GM12801 (cell line): ENCODE data around the gene DCDC2C.

Experiments
- TF ChIP-seq, protein P1 (sequence below): IDR thresholded peaks from one replicate; pipeline ENCODE4 v1.5.1; 2011; ENCODE audit warnings: control low read depth; ENCODE audit not compliant: insufficient read length; ENCODE audit errors: extremely low read depth

Gene DCDC2C

DNA sequence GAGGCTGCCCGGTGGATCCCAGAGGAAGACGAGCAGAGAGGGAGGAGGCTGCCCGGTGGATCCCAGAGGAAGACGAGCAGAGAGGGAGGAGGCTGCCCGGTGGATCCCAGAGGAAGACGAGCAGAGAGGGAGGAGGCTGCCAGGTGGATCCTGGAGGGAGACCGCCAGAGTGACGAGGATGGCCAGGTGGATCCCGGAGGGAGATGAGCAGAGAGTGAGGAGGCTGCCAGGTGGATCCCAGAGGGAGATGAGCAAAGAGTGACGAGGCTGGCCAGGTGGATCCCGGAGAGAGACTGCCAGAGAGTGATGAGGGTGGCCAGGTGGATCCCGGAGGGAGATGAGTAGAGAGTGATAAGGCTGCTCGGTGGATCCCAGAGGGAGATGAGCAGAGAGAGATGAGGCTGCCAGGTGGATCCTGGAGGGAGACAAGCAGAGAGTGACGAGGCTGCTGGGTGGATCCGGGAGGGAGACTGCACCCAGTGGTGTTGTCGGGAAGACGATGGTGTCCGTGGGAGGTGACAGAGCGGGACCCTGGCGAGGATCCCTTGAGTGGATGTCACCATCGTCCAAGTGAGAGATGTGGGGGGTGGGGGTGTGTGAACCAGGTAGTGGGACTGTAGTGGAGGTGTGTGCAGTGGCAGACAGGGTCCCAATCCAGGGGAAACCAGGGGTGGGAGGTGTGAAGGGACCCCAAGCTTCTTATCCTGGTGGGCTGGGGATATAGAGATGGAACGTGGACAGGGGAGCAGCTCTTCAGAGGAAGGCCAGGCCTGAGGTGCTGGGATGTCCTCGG, 22.3 kb downstream of the DCDC2C start:
- TF ChIP-seq, protein P1, sequence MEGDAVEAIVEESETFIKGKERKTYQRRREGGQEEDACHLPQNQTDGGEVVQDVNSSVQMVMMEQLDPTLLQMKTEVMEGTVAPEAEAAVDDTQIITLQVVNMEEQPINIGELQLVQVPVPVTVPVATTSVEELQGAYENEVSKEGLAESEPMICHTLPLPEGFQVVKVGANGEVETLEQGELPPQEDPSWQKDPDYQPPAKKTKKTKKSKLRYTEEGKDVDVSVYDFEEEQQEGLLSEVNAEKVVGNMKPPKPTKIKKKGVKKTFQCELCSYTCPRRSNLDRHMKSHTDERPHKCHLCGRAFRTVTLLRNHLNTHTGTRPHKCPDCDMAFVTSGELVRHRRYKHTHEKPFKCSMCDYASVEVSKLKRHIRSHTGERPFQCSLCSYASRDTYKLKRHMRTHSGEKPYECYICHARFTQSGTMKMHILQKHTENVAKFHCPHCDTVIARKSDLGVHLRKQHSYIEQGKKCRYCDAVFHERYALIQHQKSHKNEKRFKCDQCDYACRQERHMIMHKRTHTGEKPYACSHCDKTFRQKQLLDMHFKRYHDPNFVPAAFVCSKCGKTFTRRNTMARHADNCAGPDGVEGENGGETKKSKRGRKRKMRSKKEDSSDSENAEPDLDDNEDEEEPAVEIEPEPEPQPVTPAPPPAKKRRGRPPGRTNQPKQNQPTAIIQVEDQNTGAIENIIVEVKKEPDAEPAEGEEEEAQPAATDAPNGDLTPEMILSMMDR: no peak

DNA sequence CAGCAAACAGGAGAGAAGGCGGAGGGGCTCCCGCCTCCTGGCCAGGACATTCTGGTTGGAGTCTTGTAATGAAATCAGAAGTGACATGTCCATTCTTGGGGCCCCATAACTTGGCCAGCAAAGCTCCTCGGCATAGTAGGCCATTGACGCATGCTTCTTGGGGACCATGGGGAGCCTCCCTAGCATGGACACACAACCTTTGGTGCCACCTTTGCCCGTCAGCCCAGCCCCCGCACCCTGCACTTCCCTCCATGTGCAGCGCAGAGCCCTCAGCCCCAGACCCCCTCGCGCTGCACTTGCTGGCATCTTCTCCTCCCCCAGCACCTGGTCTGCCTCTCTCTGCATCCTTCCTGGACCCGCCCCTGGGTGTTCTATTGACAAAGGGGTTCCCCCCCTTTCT, 23.1 kb downstream of the DCDC2C start:
- TF ChIP-seq, protein P1: no peak

DNA sequence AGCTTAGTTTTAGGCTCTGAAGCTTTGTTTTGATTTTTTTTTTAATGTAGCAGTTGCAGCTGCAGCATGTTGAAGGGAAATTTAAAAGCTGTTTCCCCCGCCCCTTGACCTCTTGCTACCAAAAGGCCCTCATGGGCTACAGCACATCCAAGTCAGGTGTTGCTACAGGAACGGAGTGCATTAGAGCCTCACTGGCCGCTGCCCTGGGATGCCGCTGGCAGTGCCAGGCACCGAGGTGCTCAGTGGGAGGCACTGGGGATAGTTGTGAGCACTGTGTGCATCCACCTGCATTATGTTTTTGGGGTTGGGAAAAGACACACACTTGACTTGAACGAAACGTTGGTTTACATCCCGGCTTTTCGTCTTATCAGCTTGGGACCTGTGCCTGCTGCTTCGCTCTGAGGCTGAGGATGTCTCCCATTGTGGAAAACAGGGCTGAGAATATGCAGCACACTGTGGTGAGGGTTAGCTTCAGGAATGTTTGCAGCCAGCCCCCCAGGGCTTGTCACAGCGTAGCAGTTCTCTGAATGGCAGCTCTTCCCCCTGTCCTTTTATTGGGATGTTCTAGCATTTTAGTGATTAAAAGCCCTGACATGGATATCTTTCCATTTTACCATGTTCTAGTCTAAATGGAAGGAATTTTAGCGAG, 24.1 kb downstream of the DCDC2C start:
- TF ChIP-seq, protein P1: no peak

DNA sequence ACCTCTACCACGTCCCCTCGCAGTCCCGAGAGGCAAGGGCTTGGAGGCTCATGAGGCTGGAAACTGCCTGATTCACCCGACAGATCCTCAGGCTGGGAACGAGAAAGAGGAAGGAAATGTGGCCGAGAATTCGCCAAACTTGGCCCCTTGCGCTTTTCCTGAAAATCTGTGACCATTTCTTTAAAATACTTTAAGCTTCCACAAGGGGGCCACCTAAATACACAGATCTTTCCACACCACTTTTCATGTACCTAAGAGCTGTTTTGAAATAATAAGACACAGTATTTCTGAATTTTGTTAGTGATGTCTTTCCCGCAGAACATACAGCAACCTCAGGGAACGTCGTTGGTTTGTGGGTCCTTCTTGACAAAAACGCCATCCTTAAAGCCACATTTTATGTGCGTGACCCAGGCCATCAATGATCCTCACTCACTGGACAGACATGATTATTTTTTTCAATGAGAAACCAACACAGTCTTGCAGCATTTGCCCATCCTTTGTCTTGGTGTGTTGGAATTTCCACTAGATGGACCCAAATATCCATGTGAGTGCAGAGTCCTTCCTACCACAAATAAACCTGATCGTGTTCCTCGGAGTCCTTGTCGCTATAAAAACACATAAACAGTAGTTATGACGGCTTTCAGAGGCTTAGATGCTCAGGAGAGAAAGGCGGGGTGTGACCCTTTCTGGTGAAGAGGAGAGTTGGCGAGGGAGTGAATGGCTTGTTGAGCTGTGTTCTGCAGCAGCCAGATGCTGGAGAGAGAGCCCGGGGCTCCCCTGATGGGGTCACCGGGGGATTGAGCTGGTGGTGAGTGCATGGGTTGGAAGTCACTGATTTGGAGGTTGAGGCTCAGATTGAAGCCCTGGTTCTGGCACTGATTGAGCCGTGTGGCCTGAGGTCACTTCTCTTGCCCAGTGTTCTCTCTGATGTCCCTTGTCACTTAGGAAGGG, 25.0 kb downstream of the DCDC2C start:
- TF ChIP-seq, protein P1: no peak

DNA sequence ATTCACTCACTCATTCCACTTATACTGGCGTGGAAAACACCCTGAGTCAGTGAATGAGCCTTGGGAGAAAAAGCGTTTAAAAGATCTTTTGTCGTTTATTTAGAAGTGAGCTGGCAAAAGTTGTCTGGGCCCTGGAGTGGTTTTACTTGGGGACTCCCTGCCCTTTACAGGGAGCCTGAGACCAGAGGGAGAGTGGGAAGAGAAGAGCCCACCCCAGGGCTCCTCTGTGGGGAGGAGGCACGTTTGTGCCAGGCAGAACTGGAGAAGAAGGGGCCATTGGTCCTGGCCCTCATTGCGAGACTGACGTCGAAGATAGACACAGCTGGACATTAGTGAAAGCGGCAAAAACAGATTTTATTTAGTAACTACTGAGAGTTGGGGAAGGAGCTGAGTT, 25.7 kb downstream of the DCDC2C start:
- TF ChIP-seq, protein P1: no peak

DNA sequence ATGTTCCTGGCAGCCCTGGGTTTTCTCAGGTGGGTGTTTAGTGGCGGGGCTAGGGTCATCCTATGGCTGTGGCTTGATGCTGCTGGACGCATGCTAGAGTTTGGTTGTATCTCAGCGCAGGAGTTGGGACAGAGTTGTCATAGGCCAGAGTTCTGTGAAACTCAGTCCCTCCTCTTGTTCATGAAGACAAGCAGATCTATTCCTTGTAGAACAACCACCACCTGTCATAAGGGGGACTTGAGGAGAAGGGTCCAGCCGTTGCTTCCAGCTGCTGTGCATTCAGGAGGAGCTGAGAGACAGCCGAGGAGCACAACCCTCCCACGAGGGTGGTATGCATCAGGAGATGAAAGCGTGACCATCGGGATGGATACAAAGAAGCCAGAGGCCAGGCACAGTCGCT, 26.4 kb downstream of the DCDC2C start:
- TF ChIP-seq, protein P1: no peak

DNA sequence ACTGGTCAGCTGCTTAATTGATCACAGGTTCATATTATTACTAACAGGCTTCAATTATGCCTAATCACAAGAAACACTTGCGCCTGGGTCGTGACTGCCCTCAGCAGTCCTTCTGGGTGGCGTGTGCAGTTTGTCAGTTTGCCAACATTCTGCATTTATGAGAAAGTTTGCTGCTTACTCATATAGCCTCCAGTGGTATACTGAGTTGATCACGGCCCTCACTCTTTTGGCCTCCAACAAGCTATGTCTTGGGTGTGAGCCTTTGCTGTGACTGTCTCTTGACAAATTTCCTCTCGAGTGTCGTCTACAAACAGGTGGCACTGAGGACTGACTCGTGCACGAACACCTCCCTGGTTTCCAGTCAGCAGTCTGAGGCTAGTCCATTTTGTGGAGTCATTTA, 27.3 kb downstream of the DCDC2C start:
- TF ChIP-seq, protein P1: no peak
